GM12865 (cell line): ENCODE results near the gene UFSP1.

ENCODE experiments used
- DNase-seq: peaks from one replicate; pipeline ENCODE4 v3.0.0; 2010; ENCODE audit warnings: low read depth
- H3K4me3 ChIP-seq: 2 replicates; pipeline ENCODE4 v1.5.1; 2011; ENCODE audit warnings: mild to moderate bottlenecking, low read depth, low read length, control low read depth
- CTCF ChIP-seq: IDR thresholded peaks from 2 replicates; pipeline ENCODE4 v1.5.1; 2011; ENCODE audit warnings: low read length, control low read depth, low read depth, inconsistent platforms; ENCODE audit not compliant: insufficient read depth; ENCODE audit errors: missing control alignments

UFSP1 gene

DNA sequence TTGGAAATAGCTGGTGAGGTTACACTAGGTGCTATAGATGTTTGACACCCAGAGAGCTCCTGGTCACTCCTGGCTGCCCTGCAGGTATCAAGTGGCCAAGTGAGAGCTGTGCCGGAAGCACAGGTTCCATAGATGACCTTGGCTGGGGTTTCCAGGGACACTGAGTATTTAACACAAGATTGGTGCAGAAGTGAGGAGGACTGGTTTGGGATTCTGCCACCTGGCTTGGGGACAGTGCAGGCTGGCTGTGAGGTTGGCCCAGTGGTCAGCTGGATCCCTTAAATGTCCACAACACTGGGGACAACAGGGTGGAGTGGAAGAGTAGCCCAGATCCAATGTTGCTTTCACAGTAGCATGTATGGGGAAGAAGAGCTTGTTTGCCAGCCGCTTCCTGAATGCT, 11.5 kb upstream of the UFSP1 start:
- TF ChIP-seq CTCF, result no peak
- DNase-seq, result no peak
- no peak overlapping the region for H3K4me3 ChIP-seq

GRCh38 chr7:100899432-100899831, 9.9 kb upstream of the UFSP1 start:
- no peak overlapping the region for H3K4me3 ChIP-seq
- no peak for DNase-seq
- TF ChIP-seq CTCF, result no peak

DNA sequence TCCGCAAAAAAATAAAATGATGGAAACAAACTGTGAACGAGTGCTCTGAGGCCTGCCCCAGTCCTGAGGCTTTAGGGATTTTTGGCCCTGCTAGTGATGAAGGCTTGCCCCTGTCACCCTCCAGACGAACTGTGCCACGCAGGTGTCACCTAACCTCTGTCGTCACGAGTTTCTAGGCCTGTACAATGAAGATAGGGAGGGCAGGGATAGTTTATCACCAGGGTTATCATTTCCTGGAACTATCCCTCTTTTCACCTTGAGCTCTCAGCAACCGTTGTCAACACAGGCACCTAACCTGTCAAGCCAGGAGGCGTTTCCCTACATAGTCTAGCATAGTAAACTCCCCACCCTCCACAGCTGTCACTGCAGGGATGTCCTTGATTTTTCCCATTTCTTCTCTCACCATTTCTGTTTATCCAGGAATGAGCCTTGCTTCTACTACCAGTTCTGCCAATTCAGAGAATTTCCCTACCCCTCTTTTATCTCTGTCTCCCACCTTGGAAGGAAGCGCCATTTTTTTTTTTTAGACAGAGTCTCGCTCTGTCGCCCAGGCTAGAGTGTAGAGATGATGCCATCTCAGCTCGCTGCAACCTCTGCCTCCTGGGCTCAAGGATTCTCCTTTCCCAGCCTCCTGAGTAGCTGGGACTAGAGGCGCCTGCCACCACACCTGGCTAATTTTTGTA, 8.4 kb upstream of the UFSP1 start:
- no peak for TF ChIP-seq CTCF
- no peak for DNase-seq
- no peak overlapping the region for H3K4me3 ChIP-seq

DNA sequence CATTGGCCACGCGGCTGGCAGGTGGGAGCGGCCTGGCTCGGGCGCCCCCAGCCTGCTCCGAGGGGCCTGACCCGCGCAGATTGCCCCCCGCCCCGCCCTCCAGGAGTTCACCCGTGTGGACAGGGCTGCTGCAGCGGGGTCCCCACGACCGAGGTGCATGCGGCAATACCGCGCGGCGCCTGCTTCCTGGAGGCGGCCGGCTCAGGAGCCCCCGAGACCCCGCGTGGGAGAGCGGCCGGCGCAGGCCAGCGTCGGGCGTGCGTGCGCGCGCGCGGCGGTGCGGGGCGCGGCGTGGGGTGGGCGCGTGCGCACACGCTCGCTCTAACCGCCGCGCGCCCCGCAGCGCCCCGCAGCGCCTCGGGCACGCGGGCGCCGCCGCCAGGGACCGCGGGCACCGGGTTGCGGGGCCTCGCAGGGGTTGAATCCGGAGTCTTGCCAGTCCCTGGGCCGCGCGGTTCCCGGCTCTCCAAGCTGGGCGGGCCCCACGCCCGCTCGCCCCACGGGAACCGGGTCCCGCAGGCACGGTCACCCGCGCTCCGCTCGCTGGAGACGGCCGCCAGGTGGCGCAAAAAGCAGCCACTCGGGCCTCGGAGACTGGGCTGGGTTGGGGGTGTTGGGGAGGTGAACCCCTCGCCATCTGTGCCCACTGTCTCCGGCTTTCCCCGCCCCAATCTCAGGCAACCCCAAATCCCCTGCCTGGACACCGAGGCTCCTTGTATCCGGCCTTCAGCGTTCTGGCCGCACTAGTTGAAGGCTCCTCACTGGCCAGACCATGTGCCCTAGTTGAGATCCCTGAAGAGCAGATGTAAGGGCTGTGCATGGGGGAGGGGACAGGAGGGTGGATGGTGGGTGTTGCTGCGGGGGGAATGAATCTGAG, 7.5 kb upstream of the UFSP1 start:
- DNase-seq, result no peak
- H3K4me3 ChIP-seq, result no peak overlapping the region

GRCh38 chr7:100895956-100896731, 6.6 kb upstream of the UFSP1 start:
- no peak overlapping the region for H3K4me3 ChIP-seq
- no peak for TF ChIP-seq CTCF
- no peak for DNase-seq

More for the DNA sequence above, 7.5 kb upstream of the UFSP1 start:
- peak; percentile 73 for TF ChIP-seq CTCF

GRCh38 chr7:100895701-100895955, 6.1 kb upstream of the UFSP1 start, which contains the start of gene ACHE:
TSS of gene ACHE (minus strand) at chr7:100895888. CDS start at chr7:100894232, 1,656 bp downstream.
- peak within 1 kb of the TSS; percentile 55 for H3K4me3 ChIP-seq
- TF ChIP-seq CTCF, result no peak
- DNase-seq, result no peak
